CD4-positive, CD25-positive, alpha-beta regulatory T cell (primary cell): ENCODE data around the gene TFCP2L1. TPM values are rescaled to one million over a fixed set of nuclear protein-coding genes. Genes with fewer than 3 reads are reported as not detected.
A peak's percentile ranks its signal among the peaks of the same experiment; 100 is the strongest.

ENCODE experiments used
- ATAC-seq, 2 donors: fragments of 150-1000 bp; cut with Tn5 transposase; one replicate each; pipeline ENCODE4 v1.10.0; 2021; ENCODE audit warnings: low read depth in 2 of 2, moderate number of reproducible peaks in 2 of 2, moderate library complexity in 1 of 2
- DNase-seq, 3 donors: peaks; one replicate each; pipeline versions ENCODE4 v3.0.0 to v3.0.0-alpha.2; 2012 to 2022; ENCODE audit warnings: mixed read lengths in 1 of 3
- H3K27ac ChIP-seq: one replicate; pipeline ENCODE4 v1.7.0; 2013; ENCODE audit warnings: mild to moderate bottlenecking, low read length; ENCODE audit not compliant: insufficient read depth, poor library complexity, severe bottlenecking
- H3K27me3 ChIP-seq: one replicate; pipeline ENCODE4 v1.7.0; 2013; ENCODE audit warnings: low read length; ENCODE audit not compliant: control insufficient read depth, insufficient read depth
- H3K36me3 ChIP-seq: one replicate; pipeline ENCODE4 v1.7.0; 2013; ENCODE audit warnings: mild to moderate bottlenecking, low read length, moderate library complexity; ENCODE audit not compliant: control insufficient read depth, insufficient read depth
- H3K4me1 ChIP-seq: 2 replicates; pipeline ENCODE4 v1.7.0; 2013; ENCODE audit warnings: mild to moderate bottlenecking, low read length; ENCODE audit not compliant: insufficient read depth, control insufficient read depth, poor library complexity, severe bottlenecking
- H3K4me3 ChIP-seq: one replicate; pipeline ENCODE4 v1.7.0; 2013; ENCODE audit warnings: low read depth, mild to moderate bottlenecking, low read length, moderate library complexity
- H3K9me3 ChIP-seq, 2 experiments: 1 replicate in 1 of 2; 2 replicates in 1 of 2; pipeline ENCODE4 v1.7.0; 2013; ENCODE audit warnings: low read length in 2 of 2, mild to moderate bottlenecking in 1 of 2, moderate library complexity in 1 of 2; ENCODE audit not compliant: control insufficient read depth in 2 of 2
- H3K27ac Mint-ChIP-seq, 3 donors: one replicate each; pipeline ENCODE4 v1.8.0; 2020 to 2022; ENCODE audit warnings: mild to moderate bottlenecking in 3 of 3, mixed read lengths in 3 of 3, moderate library complexity in 2 of 3
- H3K27me3 Mint-ChIP-seq: one replicate; pipeline ENCODE4 v1.8.0; 2022; ENCODE audit warnings: mild to moderate bottlenecking, mixed read lengths
- H3K36me3 Mint-ChIP-seq: one replicate; pipeline ENCODE4 v1.8.0; 2020; ENCODE audit warnings: mixed read lengths
- H3K4me1 Mint-ChIP-seq, 4 donors: one replicate each; pipeline ENCODE4 v1.8.0; 2020 to 2022; ENCODE audit warnings: mixed read lengths in 4 of 4, mild to moderate bottlenecking in 1 of 4
- H3K4me3 Mint-ChIP-seq, 4 donors: one replicate each; pipeline ENCODE4 v1.8.0; 2020 to 2022; ENCODE audit warnings: mild to moderate bottlenecking in 4 of 4, mixed read lengths in 4 of 4, moderate library complexity in 3 of 4
- H3K9me3 Mint-ChIP-seq, 7 donors: one replicate each; pipeline ENCODE4 v1.8.0; 2020 to 2022; ENCODE audit warnings: mixed read lengths in 7 of 7, mild to moderate bottlenecking in 3 of 7, moderate library complexity in 2 of 7
- polyA plus RNA-seq, 4 donors: library from polyadenylated mRNA; unstranded; fragments of 300-500 nt; fragmentation: Illumina TruSeq; gene quantifications; one replicate each; pipeline ENCODE4 v1.2.3, GENCODE V29; 2021
- total RNA-seq: library from RNA; stranded (reverse); gene quantifications from one replicate; pipeline ENCODE4 v1.2.3, GENCODE V29; 2022

Gene TFCP2L1
- total and polyA plus RNA-seq, 5 donors from 2014 or later = 0.05 TPM; not detected in 4

DNA sequence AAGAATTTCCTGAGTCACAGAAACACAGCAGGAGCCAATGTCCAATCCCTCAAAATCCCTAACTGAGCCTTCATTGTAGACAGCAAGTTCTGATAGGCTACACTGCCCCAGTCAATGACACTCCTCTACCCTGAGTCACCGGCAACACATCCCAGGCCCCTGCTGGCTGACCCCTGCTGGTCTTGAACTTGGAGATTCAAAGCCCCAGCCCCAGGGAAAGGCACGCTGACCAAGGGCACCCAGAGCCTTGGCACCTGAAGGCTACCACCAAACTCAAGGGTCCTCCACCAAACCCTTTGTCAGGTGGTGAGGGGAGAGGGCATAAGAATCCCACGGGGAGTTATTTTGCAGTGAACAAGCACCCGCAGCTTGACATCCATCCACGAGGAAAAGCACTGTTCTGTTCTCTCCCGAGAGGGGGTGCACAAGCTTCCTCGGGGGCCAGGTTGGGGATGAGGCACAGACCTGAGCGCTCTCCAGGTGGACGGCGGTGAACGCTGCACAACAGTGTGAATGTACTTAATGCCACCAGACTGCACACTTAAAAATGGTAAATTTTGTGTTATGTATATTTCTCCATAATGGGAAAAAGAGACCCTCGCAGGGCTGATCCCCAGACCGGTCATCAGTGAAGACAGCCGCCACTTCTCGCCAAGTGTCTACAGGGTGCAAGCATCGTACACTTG lies 46.9 kb downstream of the TFCP2L1 start:
- H3K27me3 ChIP-seq = no peaks in the 10 kb centered on the region
- ATAC-seq (no peak), DNase-seq (no peak)
- H3K27ac Mint-ChIP-seq = no peak overlapping the region
- no peaks in the 10 kb centered on the region for H3K4me1 Mint-ChIP-seq
- H3K9me3 Mint-ChIP-seq = no peaks in the 10 kb centered on the region
- no peak overlapping the region for H3K4me3 ChIP-seq
- no peak overlapping the region for H3K4me3 Mint-ChIP-seq
- H3K9me3 ChIP-seq = no peaks in the 10 kb centered on the region
- H3K27me3 Mint-ChIP-seq = no peaks in the 10 kb centered on the region
- H3K36me3 Mint-ChIP-seq = no peaks in the 10 kb centered on the region
- H3K36me3 ChIP-seq = no peaks in the 10 kb centered on the region
- no peak overlapping the region for H3K27ac ChIP-seq
- no peaks in the 10 kb centered on the region for H3K4me1 ChIP-seq

DNA sequence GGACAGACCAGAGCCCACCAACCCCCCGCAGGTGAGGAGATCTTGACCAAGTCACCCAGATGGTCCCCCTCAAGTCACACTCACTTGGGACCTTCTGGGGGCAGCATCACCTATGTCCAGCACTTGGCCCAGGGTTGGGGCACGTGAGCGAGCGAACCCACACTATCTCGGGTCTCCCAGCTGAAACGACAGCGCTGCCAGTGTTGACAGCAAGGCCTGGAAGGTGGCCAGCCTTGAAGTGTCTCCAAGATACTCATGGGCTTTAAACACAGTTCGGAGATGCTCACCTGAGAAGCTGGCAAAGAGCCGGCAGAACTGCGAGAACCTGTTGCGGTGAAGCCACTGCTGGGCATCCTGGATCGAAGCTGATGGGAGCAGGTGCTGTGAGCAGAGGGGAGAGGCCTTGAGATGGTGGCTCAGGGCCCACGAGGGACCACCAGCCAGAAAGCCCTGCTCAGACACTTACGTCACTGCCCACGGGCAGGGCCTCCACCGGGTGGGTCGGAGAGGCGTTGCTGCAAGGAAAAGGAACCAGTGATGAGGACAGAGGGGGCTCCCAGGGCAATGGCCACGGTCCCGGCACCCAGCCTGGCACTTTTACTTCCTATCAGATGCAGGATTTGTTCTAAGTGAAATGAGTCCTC lies 47.5 kb downstream of the TFCP2L1 start:
- H3K4me1 ChIP-seq = no peaks in the 10 kb centered on the region
- ATAC-seq = no peak
- H3K36me3 Mint-ChIP-seq = no peaks in the 10 kb centered on the region
- no peaks in the 10 kb centered on the region for H3K4me1 Mint-ChIP-seq
- no peak overlapping the region for H3K4me3 ChIP-seq
- H3K36me3 ChIP-seq = no peaks in the 10 kb centered on the region
- no peak for DNase-seq
- no peak overlapping the region for H3K27ac ChIP-seq
- H3K4me3 Mint-ChIP-seq = no peak overlapping the region
- no peak overlapping the region for H3K27ac Mint-ChIP-seq
- H3K9me3 Mint-ChIP-seq = no peaks in the 10 kb centered on the region
- H3K9me3 ChIP-seq = no peaks in the 10 kb centered on the region
- no peaks in the 10 kb centered on the region for H3K27me3 ChIP-seq
- no peaks in the 10 kb centered on the region for H3K27me3 Mint-ChIP-seq

DNA sequence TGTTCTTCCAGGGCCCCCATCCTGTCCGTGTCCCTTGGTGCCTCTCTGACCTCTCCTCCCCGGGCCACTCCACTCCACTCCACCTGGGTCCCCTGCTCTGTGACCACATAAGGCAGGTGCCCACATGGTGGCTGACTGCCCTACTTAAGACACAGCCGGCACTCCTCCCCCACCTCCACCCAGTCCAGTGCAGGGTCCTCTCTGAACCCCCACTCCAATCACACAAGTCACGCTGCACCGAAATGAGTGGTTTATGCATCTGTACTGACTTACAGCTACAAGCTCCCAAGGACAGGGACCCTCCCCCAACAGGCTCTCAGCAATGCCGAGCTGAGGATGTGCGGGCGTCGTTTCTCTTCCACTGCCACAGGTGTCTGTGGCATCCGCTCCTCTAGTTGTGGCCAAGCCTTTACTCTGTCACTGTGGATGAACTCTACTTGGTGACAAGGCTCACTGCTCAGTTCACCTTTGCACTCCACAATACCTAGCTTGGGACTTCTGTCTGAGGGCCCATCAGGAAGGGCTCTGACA lies 48.3 kb downstream of the TFCP2L1 start:
- Histone ChIP-seq H3K4me1 (no peaks in the 10 kb centered on the region), H3K36me3 (no peaks in the 10 kb centered on the region), H3K27me3 (no peaks in the 10 kb centered on the region), H3K27ac (no peak overlapping the region), H3K9me3 (no peaks in the 10 kb centered on the region), H3K4me3 (no peak overlapping the region)
- no peaks in the 10 kb centered on the region for H3K4me1 Mint-ChIP-seq
- DNase-seq = no peak
- no peaks in the 10 kb centered on the region for H3K27me3 Mint-ChIP-seq
- H3K4me3 Mint-ChIP-seq = no peak overlapping the region
- no peak overlapping the region for H3K27ac Mint-ChIP-seq
- no peaks in the 10 kb centered on the region for H3K9me3 Mint-ChIP-seq
- H3K36me3 Mint-ChIP-seq = no peaks in the 10 kb centered on the region
- ATAC-seq = no peak

DNA sequence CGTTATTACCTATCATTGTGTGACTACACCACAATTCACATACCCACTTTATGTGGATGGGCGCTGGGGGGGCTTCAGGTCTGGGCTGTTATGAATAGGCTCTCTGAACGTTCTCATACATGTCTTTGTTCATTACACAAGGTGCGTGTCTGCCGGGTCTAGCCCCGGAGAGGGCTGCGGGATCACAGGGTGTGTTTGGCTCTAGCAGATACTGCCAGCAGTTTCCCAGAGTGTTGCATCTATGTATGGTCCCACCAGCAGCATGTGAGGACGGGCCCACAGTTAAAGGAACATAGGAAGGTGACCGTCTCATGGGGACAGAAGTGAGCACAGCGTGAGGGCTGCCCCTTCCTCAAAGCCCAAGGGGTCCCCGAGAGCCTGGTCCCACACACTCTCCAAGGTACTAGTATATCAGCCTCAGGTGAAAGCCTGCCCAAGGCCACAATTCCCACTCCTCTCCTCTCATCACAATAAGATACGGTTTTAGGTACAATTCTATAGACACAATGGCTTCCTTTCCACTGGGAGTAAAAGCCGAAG lies 48.8 kb downstream of the TFCP2L1 start:
- no peak overlapping the region for H3K4me3 Mint-ChIP-seq
- no peak overlapping the region for H3K27ac Mint-ChIP-seq
- Histone ChIP-seq H3K4me1 (no peaks in the 10 kb centered on the region), H3K27me3 (no peaks in the 10 kb centered on the region), H3K4me3 (no peak overlapping the region), H3K27ac (no peak overlapping the region), H3K36me3 (no peaks in the 10 kb centered on the region), H3K9me3 (no peaks in the 10 kb centered on the region)
- no peaks in the 10 kb centered on the region for H3K36me3 Mint-ChIP-seq
- ATAC-seq = no peak
- no peaks in the 10 kb centered on the region for H3K27me3 Mint-ChIP-seq
- DNase-seq = no peak
- H3K4me1 Mint-ChIP-seq = no peaks in the 10 kb centered on the region
- H3K9me3 Mint-ChIP-seq = no peaks in the 10 kb centered on the region

DNA sequence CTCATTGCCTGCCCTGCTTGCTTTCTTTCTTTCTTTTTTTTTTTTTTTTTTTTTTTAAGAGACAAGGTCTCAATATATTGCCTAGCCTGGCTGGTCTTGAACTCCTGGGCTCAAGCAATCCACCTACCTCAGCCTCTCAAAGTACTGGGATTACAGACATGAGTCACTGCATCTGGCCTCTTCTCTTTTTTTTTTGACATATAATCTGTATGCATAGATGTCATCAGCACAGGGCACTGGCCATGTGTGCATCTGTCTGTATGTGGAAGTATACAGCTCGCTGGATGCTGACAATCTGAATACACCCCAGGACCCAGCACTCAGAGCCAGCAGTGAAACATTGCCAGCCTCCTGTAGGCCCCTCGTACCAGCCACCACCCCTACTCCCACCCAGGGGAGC lies 49.5 kb downstream of the TFCP2L1 start:
- no peak overlapping the region for H3K27ac Mint-ChIP-seq
- H3K9me3 Mint-ChIP-seq = no peaks in the 10 kb centered on the region

DNA sequence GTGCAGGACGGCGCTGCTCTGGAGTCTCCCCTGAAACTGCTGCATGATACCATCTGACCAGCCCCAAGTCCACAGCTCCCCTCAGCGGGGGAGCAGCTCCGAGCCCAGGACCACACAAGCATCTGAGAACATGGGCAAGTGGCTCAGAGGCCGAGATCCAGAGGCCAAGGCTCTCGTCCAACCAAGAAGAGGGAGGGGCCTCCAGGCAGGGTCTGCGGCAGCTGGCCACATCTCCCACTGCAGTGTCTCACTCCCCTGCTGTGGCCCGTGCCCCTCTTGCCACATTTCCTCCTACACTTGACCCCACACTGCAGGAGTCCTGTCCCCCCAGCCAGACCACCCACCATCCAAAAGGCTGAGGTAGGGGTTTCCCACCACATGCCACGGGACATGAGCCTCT lies 50.2 kb downstream of the TFCP2L1 start:
- no peaks in the 10 kb centered on the region for H3K9me3 ChIP-seq
- no peaks in the 10 kb centered on the region for H3K36me3 ChIP-seq
- H3K27me3 ChIP-seq = no peaks in the 10 kb centered on the region
- Mint-ChIP-seq H3K4me1 (no peaks in the 10 kb centered on the region), H3K4me3 (no peak overlapping the region), H3K27me3 (no peaks in the 10 kb centered on the region), H3K9me3 (no peaks in the 10 kb centered on the region), H3K27ac (no peak overlapping the region), H3K36me3 (no peaks in the 10 kb centered on the region)
- ATAC-seq (no peak), DNase-seq (no peak)
- H3K4me3 ChIP-seq = no peak overlapping the region
- H3K4me1 ChIP-seq = no peaks in the 10 kb centered on the region
- no peak overlapping the region for H3K27ac ChIP-seq

More for the DNA sequence above, 49.5 kb downstream of the TFCP2L1 start:
- no peaks in the 10 kb centered on the region for H3K36me3 ChIP-seq
- no peaks in the 10 kb centered on the region for H3K9me3 ChIP-seq
- Mint-ChIP-seq H3K4me1 (no peaks in the 10 kb centered on the region), H3K4me3 (no peak overlapping the region), H3K36me3 (no peaks in the 10 kb centered on the region), H3K27me3 (no peaks in the 10 kb centered on the region)
- H3K4me1 ChIP-seq = no peaks in the 10 kb centered on the region
- no peak for ATAC-seq
- no peak overlapping the region for H3K27ac ChIP-seq
- H3K27me3 ChIP-seq = no peaks in the 10 kb centered on the region
- DNase-seq = no peak
- H3K4me3 ChIP-seq = no peak overlapping the region

DNA sequence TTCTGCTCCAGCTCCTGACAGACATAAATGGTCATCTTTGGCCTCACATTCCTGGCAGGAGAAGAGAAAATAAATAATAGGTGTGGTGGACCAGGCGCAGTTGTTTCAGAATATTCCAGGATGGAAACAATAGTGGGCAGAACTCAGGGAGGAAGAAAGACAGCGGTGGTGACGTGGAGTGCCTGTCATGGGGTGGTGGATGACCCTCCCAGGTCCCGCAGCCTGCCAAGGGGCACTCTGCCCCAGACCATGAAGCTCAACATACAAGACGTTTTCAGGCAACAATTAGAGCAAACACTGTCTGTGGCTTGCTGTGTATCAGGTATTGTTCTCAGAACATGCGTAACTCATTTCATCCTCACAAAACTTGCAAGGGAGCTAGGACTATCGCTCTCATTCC lies 50.9 kb downstream of the TFCP2L1 start:
- H3K27ac ChIP-seq = no peak overlapping the region
- Mint-ChIP-seq H3K27me3 (no peaks in the 10 kb centered on the region), H3K4me1 (no peaks in the 10 kb centered on the region), H3K4me3 (no peak overlapping the region), H3K9me3 (no peaks in the 10 kb centered on the region), H3K36me3 (no peaks in the 10 kb centered on the region), H3K27ac (peak overlapping the region in 1 of 3 donors; percentile 23)
- H3K36me3 ChIP-seq = no peaks in the 10 kb centered on the region
- DNase-seq (no peak), ATAC-seq (no peak)
- no peaks in the 10 kb centered on the region for H3K9me3 ChIP-seq
- H3K4me1 ChIP-seq = no peaks in the 10 kb centered on the region
- no peaks in the 10 kb centered on the region for H3K27me3 ChIP-seq
- H3K4me3 ChIP-seq = no peak overlapping the region
